K562 (cell line): ENCODE measurements around the gene USP38. TPM values are rescaled to one million over a fixed set of nuclear protein-coding genes. Genes with fewer than 3 reads are reported as not detected.
A peak's percentile ranks its signal among the peaks of the same experiment; 100 is the strongest.

ENCODE experiments used
- CBX3 ChIP-seq, 2 experiments: IDR thresholded peaks; 1 replicate in 1 of 2; 2 replicates in 1 of 2; pipeline ENCODE4 v1.6.1; 2012; ENCODE audit warnings: inconsistent platforms in 2 of 2, low read length in 2 of 2, borderline replicate concordance in 1 of 2, control low read depth in 1 of 2
- CBX8 ChIP-seq: fragments of 200-600 bp; sonication (generic); IDR thresholded peaks from 2 replicates; pipeline ENCODE4 v1.6.1; 2012; ENCODE audit warnings: borderline replicate concordance, mixed run types, low read depth, mild to moderate bottlenecking, moderate library complexity, mixed read lengths, low read length, control low read depth, inconsistent platforms; ENCODE audit not compliant: poor library complexity, severe bottlenecking; ENCODE audit errors: extremely low read depth
- EGR1 ChIP-seq: fragments of 450-650 bp; conservative IDR thresholded peaks from 2 replicates; pipeline ENCODE4 v1.6.1; 2017; ENCODE audit warnings: mild to moderate bottlenecking
- ELK1 ChIP-seq: sonication (generic); formaldehyde crosslinking; IDR thresholded peaks from 2 replicates; pipeline ENCODE4 v1.8.1; 2022; ENCODE audit warnings: missing genetic modification reagents
- ETS2 ChIP-seq: IDR thresholded peaks from 2 replicates; pipeline ENCODE4 v1.6.1; 2016; ENCODE audit warnings: borderline replicate concordance, missing genetic modification characterization, mild to moderate bottlenecking, moderate library complexity, missing compliant biosample characterization; ENCODE audit not compliant: poor library complexity, severe bottlenecking
- FOS ChIP-seq: IDR thresholded peaks from 3 replicates; pipeline ENCODE4 v1.6.1; 2011; ENCODE audit not compliant: insufficient read length; ENCODE audit errors: extremely low read depth
- FOXJ3 ChIP-seq: sonication (generic); formaldehyde crosslinking; IDR thresholded peaks from 2 replicates; pipeline ENCODE4 v1.4.0; 2020; ENCODE audit warnings: mild to moderate bottlenecking, missing genetic modification reagents
- MYNN ChIP-seq, 2 experiments: sonication (generic); formaldehyde crosslinking in 1 of 2; IDR thresholded peaks; 2 replicates each; pipeline versions ENCODE4 v1.5.0 to v1.6.1; 2016 to 2020; ENCODE audit warnings: antibody characterized with exemption in 1 of 2, missing genetic modification reagents in 1 of 2
- NFRKB ChIP-seq: fragments of 450-650 bp; IDR thresholded peaks from 2 replicates; pipeline ENCODE4 v1.6.1; 2016; ENCODE audit warnings: low read depth
- NR2C1 ChIP-seq, 2 experiments: fragments of 450-650 bp; IDR thresholded peaks; 2 replicates each; pipeline ENCODE4 v1.6.1; 2017; ENCODE audit warnings: mild to moderate bottlenecking in 2 of 2, antibody characterized with exemption in 1 of 2, inconsistent platforms in 1 of 2, missing compliant biosample characterization in 1 of 2, missing genetic modification characterization in 1 of 2
- PHF20 ChIP-seq: fragments of 450-650 bp; IDR thresholded peaks from 2 replicates; pipeline ENCODE4 v1.6.1; 2018; ENCODE audit not compliant: partially characterized antibody
- ZNF174 ChIP-seq: fragments of 250-450 bp; sonication (Bioruptor Pico); IDR thresholded peaks from 2 replicates; pipeline ENCODE4 v1.4.0; 2020; ENCODE audit warnings: mild to moderate bottlenecking
- polyA plus RNA-seq, 8 experiments: library from polyadenylated mRNA; depleted of rRNA in 4 of 8; stranded (reverse) in 5 of 8; unstranded in 3 of 8; fragments of >200 nt; fragmentation: Nextera tagmentation in 2 of 8; fragmentation: Illumina TruSeq in 1 of 8; extraction: Ambion mirVana in 2 of 8; extraction: Trizol in 1 of 8; gene quantifications; 2 replicates each; pipeline versions ENCODE4 v1.2.1 to v1.2.3, GENCODE V29; 2011 to 2014; ENCODE audit warnings: inconsistent platforms in 1 of 8, missing spikeins in 1 of 8
- total RNA-seq, 7 experiments: library from RNA; depleted of rRNA in 6 of 7; stranded (reverse); fragments of >200 nt in 6 of 7; fragmentation: Illumina TruSeq in 2 of 7; extraction: Trizol in 2 of 7; gene quantifications; 2 replicates each; pipeline versions ENCODE4 v1.2.1 to v1.2.3, GENCODE V29; 2011 to 2021; ENCODE audit warnings: low replicate concordance in 1 of 7
- TF ChIP-seq, protein P1 (sequence below): sonication (generic); formaldehyde crosslinking; IDR thresholded peaks from 2 replicates; pipeline ENCODE4 v1.8.0; 2023; ENCODE audit warnings: mild to moderate bottlenecking, missing genetic modification reagents
- TF ChIP-seq, protein P2 (sequence below): sonication (generic); formaldehyde crosslinking; IDR thresholded peaks from 2 replicates; pipeline ENCODE4 v1.5.0; 2020; ENCODE audit warnings: missing genetic modification reagents
- TF ChIP-seq, protein P3 (sequence below): conservative IDR thresholded peaks from 2 replicates; pipeline ENCODE4 v1.6.1; 2011; ENCODE audit warnings: low read depth, mild to moderate bottlenecking, low read length; ENCODE audit not compliant: control insufficient read depth
- TF ChIP-seq, protein P4 (sequence below): fragments of 250-450 bp; sonication (Bioruptor Pico); IDR thresholded peaks from 2 replicates; pipeline ENCODE4 v1.9.0; 2021; ENCODE audit warnings: mild to moderate bottlenecking, inconsistent platforms

The USP38 gene
- total and polyA plus RNA-seq, 9 of the 15 experiments (the other 6 are each of a cell fraction or from before 2014, with no cell fraction given), result 4.2 to 20.6 (median 11.2) TPM

DNA sequence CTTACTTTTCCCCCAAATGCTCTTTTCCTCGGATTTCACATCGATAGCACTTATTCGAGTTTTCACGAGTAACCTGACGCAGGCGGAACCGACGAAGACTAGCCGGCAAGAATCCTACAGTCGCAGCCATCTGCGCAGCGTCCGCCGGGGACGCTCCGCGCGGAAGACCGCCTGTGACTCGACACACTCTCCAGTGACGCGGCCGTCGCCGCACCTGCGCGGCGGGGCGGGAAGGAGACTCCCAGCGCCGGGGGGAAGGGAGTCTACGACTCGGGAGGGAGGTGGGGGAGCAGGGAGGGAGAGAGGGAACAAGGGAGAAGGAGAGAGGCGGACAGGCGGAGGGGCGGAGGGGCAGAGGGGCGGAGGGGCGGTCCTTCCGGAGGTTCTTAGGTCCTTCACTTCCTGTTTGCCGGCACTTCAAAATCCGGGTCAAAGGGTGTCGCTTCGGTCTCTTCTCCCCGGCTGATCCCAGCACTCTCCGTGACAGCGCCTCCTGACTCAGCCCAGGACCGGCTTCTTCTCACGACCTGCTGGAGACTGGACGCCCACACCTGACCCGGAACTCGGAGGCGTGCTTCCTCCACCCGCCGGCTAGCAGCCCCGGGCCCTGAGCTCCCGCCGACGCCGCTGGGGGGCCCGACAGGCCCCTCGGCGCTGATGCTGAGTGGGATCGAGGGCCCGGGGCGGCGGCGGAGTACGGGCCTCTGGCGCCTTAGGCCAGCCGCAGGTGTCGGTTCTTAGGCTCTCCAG is at the start of gene USP38 (continued):
- TF ChIP-seq, protein P1, sequence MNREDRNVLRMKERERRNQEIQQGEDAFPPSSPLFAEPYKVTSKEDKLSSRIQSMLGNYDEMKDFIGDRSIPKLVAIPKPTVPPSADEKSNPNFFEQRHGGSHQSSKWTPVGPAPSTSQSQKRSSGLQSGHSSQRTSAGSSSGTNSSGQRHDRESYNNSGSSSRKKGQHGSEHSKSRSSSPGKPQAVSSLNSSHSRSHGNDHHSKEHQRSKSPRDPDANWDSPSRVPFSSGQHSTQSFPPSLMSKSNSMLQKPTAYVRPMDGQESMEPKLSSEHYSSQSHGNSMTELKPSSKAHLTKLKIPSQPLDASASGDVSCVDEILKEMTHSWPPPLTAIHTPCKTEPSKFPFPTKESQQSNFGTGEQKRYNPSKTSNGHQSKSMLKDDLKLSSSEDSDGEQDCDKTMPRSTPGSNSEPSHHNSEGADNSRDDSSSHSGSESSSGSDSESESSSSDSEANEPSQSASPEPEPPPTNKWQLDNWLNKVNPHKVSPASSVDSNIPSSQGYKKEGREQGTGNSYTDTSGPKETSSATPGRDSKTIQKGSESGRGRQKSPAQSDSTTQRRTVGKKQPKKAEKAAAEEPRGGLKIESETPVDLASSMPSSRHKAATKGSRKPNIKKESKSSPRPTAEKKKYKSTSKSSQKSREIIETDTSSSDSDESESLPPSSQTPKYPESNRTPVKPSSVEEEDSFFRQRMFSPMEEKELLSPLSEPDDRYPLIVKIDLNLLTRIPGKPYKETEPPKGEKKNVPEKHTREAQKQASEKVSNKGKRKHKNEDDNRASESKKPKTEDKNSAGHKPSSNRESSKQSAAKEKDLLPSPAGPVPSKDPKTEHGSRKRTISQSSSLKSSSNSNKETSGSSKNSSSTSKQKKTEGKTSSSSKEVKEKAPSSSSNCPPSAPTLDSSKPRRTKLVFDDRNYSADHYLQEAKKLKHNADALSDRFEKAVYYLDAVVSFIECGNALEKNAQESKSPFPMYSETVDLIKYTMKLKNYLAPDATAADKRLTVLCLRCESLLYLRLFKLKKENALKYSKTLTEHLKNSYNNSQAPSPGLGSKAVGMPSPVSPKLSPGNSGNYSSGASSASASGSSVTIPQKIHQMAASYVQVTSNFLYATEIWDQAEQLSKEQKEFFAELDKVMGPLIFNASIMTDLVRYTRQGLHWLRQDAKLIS (CRISPR knock-in tag), result peak; percentile 69; the same call in 1 of the 2 replicates
- TF ChIP-seq, protein P2, sequence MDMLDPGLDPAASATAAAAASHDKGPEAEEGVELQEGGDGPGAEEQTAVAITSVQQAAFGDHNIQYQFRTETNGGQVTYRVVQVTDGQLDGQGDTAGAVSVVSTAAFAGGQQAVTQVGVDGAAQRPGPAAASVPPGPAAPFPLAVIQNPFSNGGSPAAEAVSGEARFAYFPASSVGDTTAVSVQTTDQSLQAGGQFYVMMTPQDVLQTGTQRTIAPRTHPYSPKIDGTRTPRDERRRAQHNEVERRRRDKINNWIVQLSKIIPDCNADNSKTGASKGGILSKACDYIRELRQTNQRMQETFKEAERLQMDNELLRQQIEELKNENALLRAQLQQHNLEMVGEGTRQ (CRISPR knock-in tag), result peak; percentile 19; the same call in 1 of the 2 replicates
- TF ChIP-seq ZNF174 (CRISPR knock-in tag), result no peak
- peak; percentile 98 for TF ChIP-seq NR2C1 (IDR thresholded peaks at IDR 0.05)
- peak; percentile 98 for TF ChIP-seq NR2C1 (tag; IDR thresholded peaks at IDR 0.05)
- peak; percentile 84 for TF ChIP-seq EGR1
- TF ChIP-seq NFRKB, result peak; percentile 60; the same call in 1 of the 2 replicates
- 0 out of 2 replicates have a peak, but pooled peaks have one; percentile 26 for TF ChIP-seq MYNN (IDR thresholded peaks at IDR 0.05)
- no peak for TF ChIP-seq MYNN (CRISPR knock-in tag; IDR thresholded peaks at IDR 0.05)
- no peak for TF ChIP-seq ELK1
- TF ChIP-seq CBX3 (IDR thresholded peaks at IDR 0.05; ENCODE audit: borderline replicate concordance in 1 of 2, low read length in 2 of 2), result peak in 1 of 2 experiments; percentile 22; a peak in 1 of 3 replicates
- TF ChIP-seq, protein P3, sequence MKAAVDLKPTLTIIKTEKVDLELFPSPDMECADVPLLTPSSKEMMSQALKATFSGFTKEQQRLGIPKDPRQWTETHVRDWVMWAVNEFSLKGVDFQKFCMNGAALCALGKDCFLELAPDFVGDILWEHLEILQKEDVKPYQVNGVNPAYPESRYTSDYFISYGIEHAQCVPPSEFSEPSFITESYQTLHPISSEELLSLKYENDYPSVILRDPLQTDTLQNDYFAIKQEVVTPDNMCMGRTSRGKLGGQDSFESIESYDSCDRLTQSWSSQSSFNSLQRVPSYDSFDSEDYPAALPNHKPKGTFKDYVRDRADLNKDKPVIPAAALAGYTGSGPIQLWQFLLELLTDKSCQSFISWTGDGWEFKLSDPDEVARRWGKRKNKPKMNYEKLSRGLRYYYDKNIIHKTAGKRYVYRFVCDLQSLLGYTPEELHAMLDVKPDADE, result peak; percentile 52
- no peak for TF ChIP-seq CBX8
- peak; percentile 69 for TF ChIP-seq PHF20
- no peak for TF ChIP-seq FOS
- no peak for TF ChIP-seq FOXJ3 (CRISPR knock-in tag)
- TF ChIP-seq, protein P4, sequence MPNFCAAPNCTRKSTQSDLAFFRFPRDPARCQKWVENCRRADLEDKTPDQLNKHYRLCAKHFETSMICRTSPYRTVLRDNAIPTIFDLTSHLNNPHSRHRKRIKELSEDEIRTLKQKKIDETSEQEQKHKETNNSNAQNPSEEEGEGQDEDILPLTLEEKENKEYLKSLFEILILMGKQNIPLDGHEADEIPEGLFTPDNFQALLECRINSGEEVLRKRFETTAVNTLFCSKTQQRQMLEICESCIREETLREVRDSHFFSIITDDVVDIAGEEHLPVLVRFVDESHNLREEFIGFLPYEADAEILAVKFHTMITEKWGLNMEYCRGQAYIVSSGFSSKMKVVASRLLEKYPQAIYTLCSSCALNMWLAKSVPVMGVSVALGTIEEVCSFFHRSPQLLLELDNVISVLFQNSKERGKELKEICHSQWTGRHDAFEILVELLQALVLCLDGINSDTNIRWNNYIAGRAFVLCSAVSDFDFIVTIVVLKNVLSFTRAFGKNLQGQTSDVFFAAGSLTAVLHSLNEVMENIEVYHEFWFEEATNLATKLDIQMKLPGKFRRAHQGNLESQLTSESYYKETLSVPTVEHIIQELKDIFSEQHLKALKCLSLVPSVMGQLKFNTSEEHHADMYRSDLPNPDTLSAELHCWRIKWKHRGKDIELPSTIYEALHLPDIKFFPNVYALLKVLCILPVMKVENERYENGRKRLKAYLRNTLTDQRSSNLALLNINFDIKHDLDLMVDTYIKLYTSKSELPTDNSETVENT, result 0 out of 2 replicates have a peak, but pooled peaks have one; percentile 21
- TF ChIP-seq ETS2 (tag), result no peak
